ENCODE results near the gene PKNOX1.
A peak's percentile ranks its signal among the peaks of the same experiment; 100 is the strongest.
"Not testable (repeated sequence)": the region's sequence is repeated elsewhere in the genome, so short reads cannot be mapped to it uniquely, and the experiment has no call there.

The PKNOX1 gene

GRCh38 chr21:42965211-42965560 is 9.2 kb upstream of the PKNOX1 start:
- TF ChIP-seq CTCF (conservative IDR thresholded peaks at IDR 0.05; ENCODE audit: low read length) (no peak), EZH2phosphoT487 (IDR thresholded peaks at IDR 0.05; ENCODE audit: borderline replicate concordance) (no peak)
- H3K9ac ChIP-seq (ENCODE audit: low read depth, low read length, poor library complexity, severe bottlenecking), result no peak overlapping the region
- H3F3A ChIP-seq (ENCODE audit: low read depth), result no peaks in the 10 kb centered on the region
- H3K9me2 ChIP-seq (replicated peaks; ENCODE audit: low read depth, low read length), result no peaks in the 10 kb centered on the region
- H3K36me3 ChIP-seq (ENCODE audit: insufficient read depth, low read length), result no peaks in the 10 kb centered on the region
- H3K9me3 ChIP-seq (ENCODE audit: insufficient read depth, low read depth, low read length), result no peaks in the 10 kb centered on the region
- no peak overlapping the region for H3K4me2 ChIP-seq (ENCODE audit: low read depth, low read length, poor library complexity, severe bottlenecking)
- H4K20me1 ChIP-seq (ENCODE audit: insufficient read depth, low read length, poor library complexity, severe bottlenecking), result no peaks in the 10 kb centered on the region
- H2AFZ ChIP-seq (ENCODE audit: low read length), result no peak overlapping the region
- no peaks in the 10 kb centered on the region for H3K27me3 ChIP-seq (ENCODE audit: insufficient read depth, low read length, poor library complexity, severe bottlenecking)
- no peaks in the 10 kb centered on the region for H3K79me2 ChIP-seq (ENCODE audit: insufficient read depth, low read length)
- H3K4me3 ChIP-seq (ENCODE audit: low read length, poor library complexity, severe bottlenecking), result no peak overlapping the region
- no peaks in the 10 kb centered on the region for H3K4me1 ChIP-seq (ENCODE audit: insufficient read depth, low read length, poor library complexity, severe bottlenecking)

GRCh38 chr21:42967616-42968015 is 6.7 kb upstream of the PKNOX1 start:
- H3F3A ChIP-seq (ENCODE audit: low read depth); H3K4me2 ChIP-seq (ENCODE audit: low read depth, low read length, poor library complexity, severe bottlenecking); H3K36me3 ChIP-seq (ENCODE audit: insufficient read depth, low read length); H3K9ac ChIP-seq (ENCODE audit: low read depth, low read length, poor library complexity, severe bottlenecking); H2AFZ ChIP-seq (ENCODE audit: low read length); H4K20me1 ChIP-seq (ENCODE audit: insufficient read depth, low read length, poor library complexity, severe bottlenecking); H3K4me3 ChIP-seq (ENCODE audit: low read length, poor library complexity, severe bottlenecking); H3K4me1 ChIP-seq (ENCODE audit: insufficient read depth, low read length, poor library complexity, severe bottlenecking); H3K79me2 ChIP-seq (ENCODE audit: insufficient read depth, low read length); H3K27me3 ChIP-seq (ENCODE audit: insufficient read depth, low read length, poor library complexity, severe bottlenecking); H3K9me3 ChIP-seq (ENCODE audit: insufficient read depth, low read depth, low read length); H3K9me2 ChIP-seq (replicated peaks; ENCODE audit: low read depth, low read length): not testable (repeated sequence)

- H3K4me3 ChIP-seq (ENCODE audit: low read length, poor library complexity, severe bottlenecking), result no peak overlapping the region
- no peaks in the 10 kb centered on the region for H3K27me3 ChIP-seq (ENCODE audit: insufficient read depth, low read length, poor library complexity, severe bottlenecking)
- H3F3A ChIP-seq (ENCODE audit: low read depth), result no peaks in the 10 kb centered on the region
- no peaks in the 10 kb centered on the region for H3K9me2 ChIP-seq (replicated peaks; ENCODE audit: low read depth, low read length)
- H4K20me1 ChIP-seq (ENCODE audit: insufficient read depth, low read length, poor library complexity, severe bottlenecking), result no peaks in the 10 kb centered on the region
- peaks cover 7% of the 10 kb centered on the region for H3K4me1 ChIP-seq (ENCODE audit: insufficient read depth, low read length, poor library complexity, severe bottlenecking)
- no peak overlapping the region for H3K4me2 ChIP-seq (ENCODE audit: low read depth, low read length, poor library complexity, severe bottlenecking)
- no peaks in the 10 kb centered on the region for H3K9me3 ChIP-seq (ENCODE audit: insufficient read depth, low read depth, low read length)
- no peaks in the 10 kb centered on the region for H3K36me3 ChIP-seq (ENCODE audit: insufficient read depth, low read length)
- no peaks in the 10 kb centered on the region for H3K79me2 ChIP-seq (ENCODE audit: insufficient read depth, low read length)
- no peak overlapping the region for H2AFZ ChIP-seq (ENCODE audit: low read length)
- TF ChIP-seq CTCF (conservative IDR thresholded peaks at IDR 0.05; ENCODE audit: low read length) (no peak), EZH2phosphoT487 (IDR thresholded peaks at IDR 0.05; ENCODE audit: borderline replicate concordance) (no peak)
- H3K9ac ChIP-seq (ENCODE audit: low read depth, low read length, poor library complexity, severe bottlenecking), result no peak overlapping the region
Observed at GRCh38 chr21:42969193-42969600, 5.2 kb upstream of the PKNOX1 start.

- Histone ChIP-seq H3K36me3 (ENCODE audit: insufficient read depth, low read length) (no peaks in the 10 kb centered on the region), H3K79me2 (ENCODE audit: insufficient read depth, low read length) (peaks cover 11% of the 10 kb centered on the region), H3K4me1 (ENCODE audit: insufficient read depth, low read length, poor library complexity, severe bottlenecking) (peaks cover 14% of the 10 kb centered on the region), H2AFZ (ENCODE audit: low read length) (peak overlapping the region; percentile 53; the same call in 1 of the 2 replicates), H3K9me2 (replicated peaks; ENCODE audit: low read depth, low read length) (no peaks in the 10 kb centered on the region), H3K4me2 (ENCODE audit: low read depth, low read length, poor library complexity, severe bottlenecking) (no peak overlapping the region), H3F3A (ENCODE audit: low read depth) (no peaks in the 10 kb centered on the region), H4K20me1 (ENCODE audit: insufficient read depth, low read length, poor library complexity, severe bottlenecking) (peaks cover 7% of the 10 kb centered on the region), H3K9me3 (ENCODE audit: insufficient read depth, low read depth, low read length) (no peaks in the 10 kb centered on the region), H3K4me3 (ENCODE audit: low read length, poor library complexity, severe bottlenecking) (no peak overlapping the region), H3K27me3 (ENCODE audit: insufficient read depth, low read length, poor library complexity, severe bottlenecking) (no peaks in the 10 kb centered on the region), H3K9ac (ENCODE audit: low read depth, low read length, poor library complexity, severe bottlenecking) (no peak overlapping the region)
- TF ChIP-seq EZH2phosphoT487 (IDR thresholded peaks at IDR 0.05; ENCODE audit: borderline replicate concordance) (no peak), CTCF (conservative IDR thresholded peaks at IDR 0.05; ENCODE audit: low read length) (no peak)
Observed at GRCh38 chr21:42970946-42971653, 3.3 kb upstream of the PKNOX1 start.
